Neural progenitor cell (in vitro differentiated cells): ENCODE results near the gene ADPGK. TPM values are rescaled to one million over a fixed set of nuclear protein-coding genes. Genes with fewer than 3 reads are reported as not detected.

Experiments used
- DNase-seq: peaks from one replicate; pipeline ENCODE4 v3.0.0-alpha.2; 2016; ENCODE audit warnings: low spot score
- H2AFZ ChIP-seq: fragments of 200-600 bp; sonication (generic); replicated peaks from 2 replicates; pipeline ENCODE4 v1.6.1; 2016; ENCODE audit warnings: antibody characterized with exemption
- H3F3A ChIP-seq: fragments of 200-600 bp; sonication (generic); 2 replicates; pipeline ENCODE4 v1.6.1; 2016; ENCODE audit warnings: antibody characterized with exemption, low read depth
- H3K27ac ChIP-seq: fragments of 200-600 bp; sonication (generic); 2 replicates; pipeline ENCODE4 v1.5.1; 2016; ENCODE audit warnings: mild to moderate bottlenecking
- H3K27me3 ChIP-seq: fragments of 200-600 bp; sonication (generic); 2 replicates; pipeline ENCODE4 v1.6.1; 2016; ENCODE audit warnings: mild to moderate bottlenecking, moderate library complexity
- H3K36me3 ChIP-seq: fragments of 200-600 bp; sonication (generic); 2 replicates; pipeline ENCODE4 v1.5.1; 2016
- H3K4me1 ChIP-seq: fragments of 200-600 bp; sonication (generic); 2 replicates; pipeline ENCODE4 v1.6.1; 2016; ENCODE audit warnings: mixed run types
- H3K4me2 ChIP-seq: fragments of 200-600 bp; sonication (generic); 2 replicates; pipeline ENCODE4 v1.6.1; 2016
- H3K4me3 ChIP-seq: fragments of 200-600 bp; sonication (generic); 2 replicates; pipeline ENCODE4 v1.5.1; 2016
- H3K79me2 ChIP-seq: fragments of 200-600 bp; sonication (generic); 2 replicates; pipeline ENCODE4 v1.6.1; 2016; ENCODE audit warnings: low read depth
- H3K9ac ChIP-seq: fragments of 200-600 bp; sonication (generic); 2 replicates; pipeline ENCODE4 v1.6.1; 2016
- H3K9me3 ChIP-seq: fragments of 200-600 bp; sonication (generic); 2 replicates; pipeline ENCODE4 v1.5.1; 2016; ENCODE audit warnings: low read depth
- H4K20me1 ChIP-seq: fragments of 200-600 bp; sonication (generic); 2 replicates; pipeline ENCODE4 v1.6.1; 2016; ENCODE audit warnings: low read depth
- H3K27ac Mint-ChIP-seq: 3 replicates; pipeline ENCODE4 v1.8.0; 2021; ENCODE audit warnings: mixed read lengths
- H3K27me3 Mint-ChIP-seq: 2 replicates; pipeline ENCODE4 v1.8.0; 2022; ENCODE audit warnings: low read depth, mild to moderate bottlenecking, inconsistent platforms, moderate library complexity, mixed read lengths; ENCODE audit not compliant: insufficient read depth
- H3K36me3 Mint-ChIP-seq: 3 replicates; pipeline ENCODE4 v1.8.0; 2021; ENCODE audit warnings: mixed read lengths
- H3K4me1 Mint-ChIP-seq: 3 replicates; pipeline ENCODE4 v1.8.0; 2021; ENCODE audit warnings: mixed read lengths
- H3K4me3 Mint-ChIP-seq: 3 replicates; pipeline ENCODE4 v1.8.0; 2021; ENCODE audit warnings: mild to moderate bottlenecking, moderate library complexity, mixed read lengths
- H3K9me3 Mint-ChIP-seq: 3 replicates; pipeline ENCODE4 v1.8.0; 2020; ENCODE audit warnings: mixed read lengths
- CTCF ChIP-seq: fragments of 200-600 bp; sonication (generic); IDR thresholded peaks from 2 replicates; pipeline ENCODE4 v1.5.1; 2017; ENCODE audit warnings: antibody characterized with exemption, mild to moderate bottlenecking
- EZH2 ChIP-seq: fragments of 200-600 bp; sonication (generic); IDR thresholded peaks from 2 replicates; pipeline ENCODE4 v1.6.1; 2017; ENCODE audit warnings: antibody characterized with exemption, mild to moderate bottlenecking, moderate library complexity
- EZH2phosphoT487 ChIP-seq: fragments of 200-600 bp; sonication (generic); IDR thresholded peaks from 2 replicates; pipeline ENCODE4 v1.6.1; 2017; ENCODE audit warnings: antibody characterized with exemption
- total RNA-seq: library from RNA; depleted of rRNA; stranded (reverse); fragments of >200 nt; gene quantifications from 2 replicates; pipeline ENCODE4 v1.2.3, GENCODE V29; 2015; ENCODE audit warnings: low replicate concordance

The ADPGK gene
- total RNA-seq, 1 donor from 2014 or later, result 43.8 TPM

- Histone ChIP-seq H3K4me3 (no peak overlapping the region), H2AFZ (no peak overlapping the region), H3K79me2 (no peaks in the 10 kb centered on the region), H3K27me3 (peaks cover 23% of the 10 kb centered on the region), H3K4me1 (peaks cover 5% of the 10 kb centered on the region), H3K9ac (no peak overlapping the region), H3K36me3 (no peaks in the 10 kb centered on the region), H3F3A (peaks cover 7% of the 10 kb centered on the region), H3K9me3 (no peaks in the 10 kb centered on the region), H3K4me2 (no peak overlapping the region), H4K20me1 (no peaks in the 10 kb centered on the region), H3K27ac (no peak overlapping the region)
- no peak overlapping the region for H3K4me3 Mint-ChIP-seq
- H3K9me3 Mint-ChIP-seq, result no peaks in the 10 kb centered on the region
- no peak for DNase-seq
- TF ChIP-seq CTCF (no peak), EZH2phosphoT487 (no peak), EZH2 (no peak)
- peaks cover 2% of the 10 kb centered on the region for H3K27me3 Mint-ChIP-seq
- no peak overlapping the region for H3K27ac Mint-ChIP-seq
- H3K36me3 Mint-ChIP-seq, result no peaks in the 10 kb centered on the region
- H3K4me1 Mint-ChIP-seq, result peaks cover 7% of the 10 kb centered on the region
Observed at GRCh38 chr15:72793766-72794660, 10.5 kb upstream of the ADPGK start.

- no peak for DNase-seq
- H3K4me1 ChIP-seq, result no peaks in the 10 kb centered on the region
- H3K9me3 ChIP-seq, result no peaks in the 10 kb centered on the region
- TF ChIP-seq EZH2phosphoT487 (no peak), EZH2 (no peak), CTCF (no peak)
- H3K27me3 ChIP-seq, result peaks cover 23% of the 10 kb centered on the region
- no peaks in the 10 kb centered on the region for H3K9me3 Mint-ChIP-seq
- H3K27ac ChIP-seq, result no peak overlapping the region
- peaks cover 2% of the 10 kb centered on the region for H3K4me1 Mint-ChIP-seq
- no peak overlapping the region for H3K4me2 ChIP-seq
- no peak overlapping the region for H3K9ac ChIP-seq
- H3K4me3 Mint-ChIP-seq, result no peak overlapping the region
- H2AFZ ChIP-seq, result no peak overlapping the region
- peaks cover 2% of the 10 kb centered on the region for H3K27me3 Mint-ChIP-seq
- no peak overlapping the region for H3K4me3 ChIP-seq
- no peaks in the 10 kb centered on the region for H3K36me3 ChIP-seq
- H3K36me3 Mint-ChIP-seq, result no peaks in the 10 kb centered on the region
- H3F3A ChIP-seq, result peaks cover 3% of the 10 kb centered on the region
- no peaks in the 10 kb centered on the region for H4K20me1 ChIP-seq
- H3K27ac Mint-ChIP-seq, result no peak overlapping the region
- no peaks in the 10 kb centered on the region for H3K79me2 ChIP-seq
Observed at GRCh38 chr15:72792431-72792830, 8.9 kb upstream of the ADPGK start.

- DNase-seq, result no peak
- no peaks in the 10 kb centered on the region for H3K9me3 Mint-ChIP-seq
- H3K4me3 ChIP-seq, result no peak overlapping the region
- H2AFZ ChIP-seq, result no peak overlapping the region
- H3K4me3 Mint-ChIP-seq, result no peak overlapping the region
- H3F3A ChIP-seq, result peaks cover 3% of the 10 kb centered on the region
- H3K27ac ChIP-seq, result no peak overlapping the region
- no peaks in the 10 kb centered on the region for H3K79me2 ChIP-seq
- no peak overlapping the region for H3K9ac ChIP-seq
- H3K27me3 ChIP-seq, result peaks cover 9% of the 10 kb centered on the region
- peaks cover 2% of the 10 kb centered on the region for H3K4me1 Mint-ChIP-seq
- H3K9me3 ChIP-seq, result no peaks in the 10 kb centered on the region
- H3K27ac Mint-ChIP-seq, result no peak overlapping the region
- TF ChIP-seq EZH2 (no peak), EZH2phosphoT487 (no peak), CTCF (no peak)
- no peak overlapping the region for H3K4me2 ChIP-seq
- H3K4me1 ChIP-seq, result no peaks in the 10 kb centered on the region
- H3K36me3 Mint-ChIP-seq, result no peaks in the 10 kb centered on the region
- peaks cover 2% of the 10 kb centered on the region for H3K27me3 Mint-ChIP-seq
- H3K36me3 ChIP-seq, result no peaks in the 10 kb centered on the region
- H4K20me1 ChIP-seq, result no peaks in the 10 kb centered on the region
Observed at GRCh38 chr15:72790302-72790910, 6.8 kb upstream of the ADPGK start.
